Ascending aorta (tissue), 2 donors: ENCODE measurements around the gene FIG4. TPM values are rescaled to one million over a fixed set of nuclear protein-coding genes. Genes with fewer than 3 reads are reported as not detected.
"Not testable (repeated sequence)": the region's sequence is repeated elsewhere in the genome, so short reads cannot be mapped to it uniquely, and the experiment has no call there.

ENCODE experiments used
- DNase-seq, 2 donors: peaks; one replicate each; pipeline ENCODE4 v3.0.0-alpha.2; 2019; ENCODE audit warnings: low spot score in 2 of 2
- H3K27ac ChIP-seq, 2 donors: fragments of 200-600 bp; sonication (generic); one replicate each; pipeline ENCODE4 v1.5.1; 2016 to 2017; ENCODE audit warnings: mild to moderate bottlenecking in 1 of 2
- H3K27me3 ChIP-seq: fragments of 200-600 bp; sonication (generic); one replicate; pipeline ENCODE4 v1.5.1; 2017
- H3K36me3 ChIP-seq, 2 donors: fragments of 200-600 bp; sonication (generic); one replicate each; pipeline ENCODE4 v1.5.1; 2016
- H3K4me1 ChIP-seq, 2 donors: fragments of 200-600 bp; sonication (generic); one replicate each; pipeline ENCODE4 v1.5.1; 2016 to 2017; ENCODE audit warnings: mild to moderate bottlenecking in 1 of 2
- H3K4me3 ChIP-seq, 2 donors: fragments of 200-600 bp; sonication (generic); one replicate each; pipeline ENCODE4 v1.5.1; 2016 to 2017; ENCODE audit warnings: mild to moderate bottlenecking in 1 of 2
- H3K9me3 ChIP-seq, 2 donors: fragments of 200-600 bp; sonication (generic); one replicate each; pipeline ENCODE4 v1.5.1; 2016
- CTCF ChIP-seq, 3 experiments: fragments of 200-600 bp in 2 of 3; fragments of 450-650 bp in 1 of 3; sonication (generic) in 2 of 3; IDR thresholded peaks; one replicate each; pipeline ENCODE4 v1.5.1; 2016 to 2019; ENCODE audit warnings: antibody characterized with exemption in 3 of 3, mild to moderate bottlenecking in 1 of 3, moderate library complexity in 1 of 3
- intact Hi-C: fragments of 100-400 bp; cut with DNase I; formaldehyde crosslinking; loops from one replicate; pipeline ENCODE4 v1.15.1; 2023
- total RNA-seq: library from RNA; depleted of rRNA; stranded (reverse); fragments of >200 nt; gene quantifications from one replicate; pipeline ENCODE4 v1.1.0, GENCODE V29; 2016

FIG4 gene
- total RNA-seq, 1 donor from 2014 or later: 27.9 TPM

GRCh38 chr6:109867009-109867969 is 176.2 kb downstream of the FIG4 start:
- Histone ChIP-seq H3K4me3 (no peak overlapping the region), H3K36me3 (no peaks in the 10 kb centered on the region), H3K27ac (no peak overlapping the region), H3K9me3 (no peaks in the 10 kb centered on the region), H3K27me3 (no peaks in the 10 kb centered on the region), H3K4me1 (peaks cover 0 to 3% of the 10 kb centered on the region in 2 donors)
- no peak for DNase-seq
- no peak for TF ChIP-seq CTCF (IDR thresholded peaks at IDR 0.05)
- intact Hi-C loops: no loop called here

- peaks cover 0 to 3% of the 10 kb centered on the region in 2 donors for H3K4me1 ChIP-seq
- DNase-seq: no peak
- intact Hi-C loops: no loop called here
- H3K36me3 ChIP-seq: no peaks in the 10 kb centered on the region
- no peaks in the 10 kb centered on the region for H3K9me3 ChIP-seq
- H3K4me3 ChIP-seq: no peak overlapping the region
- no peaks in the 10 kb centered on the region for H3K27me3 ChIP-seq
- no peak overlapping the region for H3K27ac ChIP-seq
- no peak for TF ChIP-seq CTCF (IDR thresholded peaks at IDR 0.05)
These were observed 176.9 kb downstream of the FIG4 start for GRCh38 chr6:109867970-109868358.

- H3K27ac ChIP-seq, H3K27me3 ChIP-seq, H3K9me3 ChIP-seq, H3K4me3 ChIP-seq, H3K4me1 ChIP-seq, H3K36me3 ChIP-seq, intact Hi-C loops, DNase-seq: not testable (repeated sequence)
These were observed 178.4 kb downstream of the FIG4 start for GRCh38 chr6:109869398-109870088.

GRCh38 chr6:109870089-109870410 is 179.0 kb downstream of the FIG4 start:
- no peaks in the 10 kb centered on the region for H3K27me3 ChIP-seq
- H3K4me1 ChIP-seq: peaks cover 0 to 3% of the 10 kb centered on the region in 2 donors
- TF ChIP-seq CTCF (IDR thresholded peaks at IDR 0.05): no peak
- DNase-seq: no peak
- H3K9me3 ChIP-seq: no peaks in the 10 kb centered on the region
- H3K4me3 ChIP-seq: no peak overlapping the region
- intact Hi-C loops: no loop called here
- no peak overlapping the region for H3K27ac ChIP-seq
- H3K36me3 ChIP-seq: no peaks in the 10 kb centered on the region

GRCh38 chr6:109872549-109872948 is 181.5 kb downstream of the FIG4 start:
- no peak for TF ChIP-seq CTCF (IDR thresholded peaks at IDR 0.05)
- Histone ChIP-seq H3K36me3 (no peaks in the 10 kb centered on the region), H3K4me1 (peaks cover 0 to 3% of the 10 kb centered on the region in 2 donors), H3K27me3 (no peaks in the 10 kb centered on the region), H3K9me3 (no peaks in the 10 kb centered on the region), H3K4me3 (no peak overlapping the region), H3K27ac (no peak overlapping the region)
- intact Hi-C loops: no loop called here
- DNase-seq: no peak

GRCh38 chr6:109872968-109873545 is 182.0 kb downstream of the FIG4 start:
- intact Hi-C loops: no loop called here

More at GRCh38 chr6:109872968-109873545, 182.0 kb downstream of the FIG4 start:
- Histone ChIP-seq H3K4me3 (no peak overlapping the region), H3K36me3 (no peaks in the 10 kb centered on the region), H3K27ac (no peak overlapping the region), H3K9me3 (no peaks in the 10 kb centered on the region), H3K27me3 (no peaks in the 10 kb centered on the region), H3K4me1 (no peaks in the 10 kb centered on the region)
- peak in 1 of 2 donors; percentile 62 for DNase-seq
- no peak for TF ChIP-seq CTCF (IDR thresholded peaks at IDR 0.05)
